Ramos (cell line): ENCODE measurements around the gene SH3RF3.

Experiments used
- in situ Hi-C: fragments of 300-500 bp; cut with MboI; formaldehyde crosslinking; loops from one replicate; pipeline ENCODE4 v1.14.3; 2022; ENCODE audit warnings: low sequenced_read_pairs; ENCODE audit not compliant: unreplicated experiment

The SH3RF3 gene

DNA sequence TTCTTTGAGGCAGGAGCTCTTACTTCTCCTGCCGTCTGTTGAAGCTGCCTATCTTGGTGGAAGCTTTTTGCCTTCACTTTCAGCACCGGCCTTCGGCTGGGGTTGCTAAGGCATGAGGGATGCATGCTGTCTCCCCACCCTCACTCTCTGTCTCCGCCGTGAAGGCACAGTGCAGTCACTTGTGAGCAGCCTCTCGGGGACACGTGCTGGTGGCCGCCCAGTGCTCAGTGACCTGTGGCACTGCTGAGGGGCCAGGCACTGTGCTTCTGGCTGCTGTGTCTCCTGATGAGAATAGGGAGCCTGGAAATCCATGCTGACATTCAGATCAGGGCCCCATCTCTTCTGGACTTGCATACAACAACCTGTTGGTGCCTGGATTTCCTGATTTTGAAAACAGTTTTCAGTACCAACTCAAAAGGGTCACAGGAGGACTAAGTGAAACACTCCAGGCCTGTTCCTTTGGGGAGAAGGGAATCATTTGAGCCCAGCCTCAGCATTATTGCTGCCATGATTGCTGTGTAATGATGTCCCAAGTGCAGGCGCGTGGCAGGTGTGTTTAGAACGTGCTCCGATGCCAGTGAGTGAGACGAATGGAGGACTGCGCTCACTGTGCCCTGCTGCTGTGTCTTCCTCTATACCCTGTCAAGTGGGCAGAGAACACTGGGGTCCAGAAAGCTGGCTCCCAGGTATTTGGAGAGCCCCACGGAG, 266.6 kb downstream of the SH3RF3 start:
- in situ Hi-C loops, result no loop called here

DNA sequence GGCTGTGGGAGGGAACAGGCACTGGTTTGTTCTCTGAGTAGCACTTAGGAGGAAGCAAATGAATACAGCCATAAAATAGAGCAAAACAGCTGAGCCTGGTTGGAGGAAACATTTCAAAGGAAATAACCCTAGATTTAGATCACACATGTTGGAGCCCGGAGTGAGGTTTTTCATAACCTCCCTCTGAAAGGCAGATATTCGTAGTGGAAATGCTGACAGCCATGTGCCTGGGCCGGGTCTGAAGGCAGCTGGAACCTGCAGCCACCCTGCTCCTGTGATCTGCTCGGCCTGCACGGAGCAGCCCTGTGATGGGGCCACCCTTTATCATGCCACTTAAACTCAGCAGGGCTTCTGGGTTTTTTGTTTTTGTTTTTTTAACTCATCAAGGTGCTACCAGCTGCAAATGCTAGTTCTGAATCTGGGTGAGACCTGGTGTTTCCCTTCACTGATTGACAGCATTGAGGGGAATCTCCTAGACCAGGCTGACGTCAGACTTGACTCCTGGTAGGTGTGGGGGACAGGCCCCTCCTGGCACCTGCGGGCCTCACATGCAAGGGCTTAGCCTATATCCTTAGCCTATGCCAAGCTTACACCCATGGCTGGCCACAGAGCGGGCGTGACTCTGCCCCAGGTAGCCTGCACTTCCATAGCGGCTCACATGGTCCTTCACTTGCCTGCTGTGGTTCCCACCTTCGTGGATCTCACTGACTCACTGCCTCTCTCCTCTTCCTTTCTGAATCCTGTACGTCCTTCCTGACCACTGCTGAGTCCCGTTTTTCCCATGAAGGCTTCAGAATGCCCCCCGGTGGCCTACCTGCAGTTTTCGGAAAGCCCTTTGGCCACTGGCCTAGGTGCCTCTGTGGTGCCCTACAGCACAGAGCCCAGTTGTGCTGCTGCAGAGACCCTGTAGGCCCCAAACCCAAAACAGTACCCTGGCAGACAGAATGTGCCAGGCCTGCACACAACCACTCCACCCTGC, 267.5 kb downstream of the SH3RF3 start:
- in situ Hi-C loops, result no loop called here

DNA sequence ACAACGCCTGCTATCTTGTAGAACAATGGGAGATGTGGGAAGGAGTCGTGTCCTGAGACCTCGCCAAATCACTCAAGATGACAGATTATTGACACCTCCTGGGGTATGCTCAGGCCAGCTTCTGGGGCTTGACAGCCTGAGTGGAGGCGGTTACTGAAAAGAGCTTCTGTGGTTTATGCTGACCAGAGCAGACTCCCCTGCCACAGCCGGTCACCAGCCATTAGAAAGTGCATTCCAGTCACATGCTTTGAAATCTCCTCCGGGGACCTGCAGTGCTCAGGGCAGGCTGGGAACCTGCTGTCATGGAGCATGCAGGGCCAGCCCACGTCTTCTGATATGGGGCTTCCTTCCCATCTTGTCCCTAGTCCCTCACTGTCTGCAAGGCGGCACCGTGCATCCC, 268.9 kb downstream of the SH3RF3 start:
- in situ Hi-C loops, result no loop called here

DNA sequence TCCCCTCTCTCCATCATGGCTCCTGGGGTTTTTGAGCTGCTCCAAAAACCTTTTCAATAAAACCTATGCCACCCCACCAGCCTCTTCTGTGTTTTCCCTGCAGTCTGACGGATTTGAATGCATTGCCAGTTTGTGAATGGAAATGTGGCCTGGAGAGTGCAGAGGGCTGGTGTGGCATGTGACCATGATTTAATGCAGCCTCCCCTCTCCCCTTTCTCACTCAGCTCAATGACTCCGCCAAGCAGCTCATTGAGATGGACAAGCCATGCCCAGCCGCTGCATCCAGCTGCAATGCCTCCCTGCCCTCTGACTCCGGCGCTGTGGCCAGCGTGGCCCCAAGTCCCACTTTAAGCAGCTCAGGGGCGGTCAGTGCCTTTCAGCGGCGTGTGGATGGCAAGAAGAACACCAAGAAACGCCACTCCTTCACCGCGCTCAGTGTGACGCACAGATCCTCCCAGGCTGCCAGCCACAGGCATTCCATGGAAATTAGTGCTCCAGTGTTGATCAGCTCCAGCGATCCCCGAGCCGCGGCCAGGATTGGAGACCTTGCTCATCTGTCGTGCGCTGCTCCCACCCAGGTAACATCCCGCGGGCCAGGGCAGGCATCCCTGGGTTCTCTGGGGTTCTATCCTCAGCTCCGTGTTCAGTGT, 269.5 kb downstream of the SH3RF3 start:
- in situ Hi-C loops, result no loop called here

DNA sequence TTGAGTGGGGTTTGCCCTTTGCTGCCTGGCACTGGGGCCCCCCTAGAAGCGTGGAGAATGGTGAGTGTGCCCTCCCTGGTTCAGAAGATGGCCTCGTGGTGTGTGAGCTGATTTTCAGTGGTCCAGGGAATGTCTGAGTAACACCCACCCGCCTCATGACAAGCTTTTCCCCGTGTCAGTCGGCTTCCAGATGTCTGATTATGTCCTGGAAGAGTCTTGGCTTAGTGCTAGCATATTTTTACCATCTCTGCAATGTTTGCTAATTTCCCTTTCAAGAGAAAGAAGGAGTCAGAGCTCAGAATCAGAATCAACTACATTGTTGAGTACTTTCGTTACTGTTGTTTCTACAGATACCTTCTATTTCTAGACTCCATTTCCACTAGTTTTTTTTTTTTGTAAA, 270.1 kb downstream of the SH3RF3 start:
- in situ Hi-C loops, result no loop called here

DNA sequence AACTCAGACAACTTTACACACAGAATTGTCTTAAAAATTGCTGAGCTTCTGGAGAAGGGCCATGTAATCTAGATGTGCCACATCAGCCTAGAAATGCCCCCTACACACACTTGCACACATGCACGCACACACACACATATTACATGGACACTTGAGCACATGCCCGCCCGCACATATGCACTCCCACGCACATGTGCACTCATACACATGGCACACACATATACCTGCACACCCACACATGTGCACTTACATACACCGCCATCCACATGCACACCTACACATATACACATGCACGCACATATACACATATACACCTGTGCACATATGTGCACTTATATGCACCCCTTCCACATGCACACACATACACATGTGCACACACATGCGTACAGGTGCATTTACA, 271.1 kb downstream of the SH3RF3 start:
- in situ Hi-C loops, result no loop called here

DNA sequence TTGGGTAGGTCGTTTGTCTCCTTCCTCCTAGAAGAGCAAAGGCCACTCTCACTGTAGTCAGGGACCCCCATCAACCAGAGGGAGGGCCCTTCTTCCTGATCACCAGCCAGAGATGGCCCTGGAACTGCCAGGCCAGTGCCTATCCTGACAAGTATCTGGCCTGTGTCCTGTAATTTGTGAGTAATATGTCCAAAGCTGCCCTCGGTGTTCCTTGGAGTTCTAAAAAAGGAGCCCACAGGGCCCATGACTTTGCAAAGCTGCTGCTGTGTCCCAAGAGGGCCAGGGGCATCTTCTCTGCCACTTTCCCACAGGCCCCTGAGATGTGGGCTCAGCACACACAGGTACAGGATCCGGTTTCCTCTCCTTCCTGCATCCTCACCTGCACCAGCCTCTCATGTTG, 272.4 kb downstream of the SH3RF3 start:
- in situ Hi-C loops, result no loop called here

DNA sequence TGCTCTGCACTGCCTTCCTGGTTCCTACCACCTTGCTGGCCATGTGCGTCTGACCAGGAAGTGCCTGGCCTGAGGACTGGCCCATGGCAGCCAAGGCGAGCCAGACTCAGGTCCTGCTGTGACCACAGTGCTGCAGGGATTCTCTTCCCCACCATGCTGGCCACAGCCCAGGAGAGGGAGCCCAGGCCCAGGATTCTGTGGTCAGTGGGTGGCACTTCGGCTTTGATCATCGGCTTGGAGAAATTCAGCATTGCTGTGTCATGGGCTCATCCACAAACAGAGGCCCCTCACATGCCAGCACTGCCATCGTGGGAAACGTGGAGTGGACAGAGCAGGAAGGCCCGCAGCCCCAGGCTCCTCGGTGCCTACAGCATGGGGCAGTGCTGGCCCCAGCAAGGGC, 273.2 kb downstream of the SH3RF3 start:
- in situ Hi-C loops, result no loop called here

DNA sequence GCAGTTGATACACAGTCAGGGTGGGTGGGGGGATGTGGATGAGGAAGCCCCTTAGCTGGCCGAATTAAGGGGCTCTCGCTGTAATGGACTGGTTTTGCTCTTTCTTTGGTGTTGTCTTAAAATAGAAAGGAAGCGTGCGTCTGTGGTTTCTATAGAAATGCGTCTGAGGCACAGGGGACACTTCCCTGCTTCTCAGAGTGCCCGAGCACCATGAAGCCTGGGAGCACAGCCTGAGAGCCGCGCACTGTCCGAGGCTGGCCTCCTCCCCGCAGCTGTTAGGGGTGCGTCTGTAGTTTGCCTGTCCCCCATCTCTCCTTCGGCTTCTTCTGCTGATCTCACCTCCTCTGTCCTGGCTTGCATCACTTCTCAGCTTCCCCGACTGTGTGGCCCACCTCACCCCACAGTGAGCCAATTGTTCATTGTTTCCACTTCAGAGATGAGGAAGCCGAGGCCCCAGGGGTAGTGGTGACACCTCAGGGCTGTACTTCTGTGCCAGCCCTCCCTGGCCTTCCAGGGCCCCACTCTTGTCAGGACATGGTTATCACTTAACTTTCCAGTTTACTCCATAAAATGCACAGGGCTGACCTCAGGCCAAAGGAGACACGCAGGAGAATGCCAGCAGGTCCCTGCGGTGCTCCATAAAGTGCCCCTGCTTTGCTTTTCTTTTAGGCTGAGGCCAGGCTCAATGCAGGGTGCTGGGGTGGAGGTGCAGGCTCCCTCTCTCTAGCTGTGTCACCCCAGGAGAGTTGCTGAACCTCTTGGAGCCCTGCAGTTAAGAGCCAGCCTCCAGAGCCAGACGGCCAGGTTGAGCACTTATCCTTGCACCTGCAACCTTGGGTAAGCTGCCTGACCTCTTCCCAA, 274.2 kb downstream of the SH3RF3 start:
- in situ Hi-C loops, result no loop called here

DNA sequence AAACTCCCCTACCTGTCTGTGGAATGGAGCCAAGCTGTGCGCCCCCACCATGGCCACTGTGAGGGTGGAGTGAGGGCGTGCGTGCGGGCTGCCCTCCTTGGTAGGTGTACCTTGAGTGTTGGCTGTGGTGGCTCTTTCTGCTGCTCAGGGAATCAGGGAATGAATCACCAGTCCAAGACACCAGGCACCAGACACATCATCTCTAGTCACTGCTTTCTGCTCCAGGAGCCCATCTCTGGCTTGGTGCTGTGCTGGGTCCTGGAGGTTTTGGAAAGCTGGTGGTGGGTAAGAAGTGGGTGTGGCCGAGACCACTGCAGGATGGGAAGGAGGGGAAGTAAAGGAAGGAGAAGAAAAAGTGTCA, 274.8 kb downstream of the SH3RF3 start:
- in situ Hi-C loops, result no loop called here

DNA sequence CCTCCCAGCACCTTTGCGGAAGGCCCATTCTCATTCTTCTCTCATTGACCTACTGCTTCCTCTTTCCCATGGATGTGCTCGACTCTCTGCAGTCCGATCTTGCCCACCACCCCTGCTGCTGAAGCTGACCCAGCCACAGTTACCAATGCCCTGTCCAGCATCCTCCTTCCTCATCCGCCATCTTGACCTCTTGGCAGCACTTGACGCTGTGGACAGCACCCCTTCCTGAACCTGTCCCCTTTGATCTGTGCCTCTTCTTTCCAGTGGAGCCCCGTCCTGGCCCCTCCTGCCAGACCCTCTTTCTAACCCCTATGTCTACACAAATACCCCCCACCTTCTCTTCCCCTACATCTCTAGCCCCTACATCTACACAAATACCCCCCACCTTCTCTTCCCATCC, 275.7 kb downstream of the SH3RF3 start:
- in situ Hi-C loops, result no loop called here

DNA sequence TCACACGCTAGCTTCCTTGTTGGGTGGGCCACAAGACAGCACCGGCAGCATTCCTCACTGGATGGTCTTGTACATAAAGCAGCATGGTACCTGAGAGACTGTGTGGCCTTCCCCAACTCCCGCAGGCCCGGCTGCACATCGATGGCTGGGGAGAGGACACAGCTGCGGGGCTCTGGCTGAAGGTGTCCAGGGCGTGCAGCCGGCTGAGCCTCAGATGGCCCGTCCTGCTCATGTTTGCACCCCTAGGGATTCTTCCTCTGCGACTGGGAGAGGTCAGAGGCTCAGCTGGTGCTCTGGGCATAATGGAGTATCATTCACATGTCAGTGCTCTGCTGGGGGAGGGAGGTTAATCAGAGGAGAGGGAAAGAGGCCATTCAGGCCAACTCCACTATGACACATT, 276.9 kb downstream of the SH3RF3 start:
- in situ Hi-C loops, result no loop called here

DNA sequence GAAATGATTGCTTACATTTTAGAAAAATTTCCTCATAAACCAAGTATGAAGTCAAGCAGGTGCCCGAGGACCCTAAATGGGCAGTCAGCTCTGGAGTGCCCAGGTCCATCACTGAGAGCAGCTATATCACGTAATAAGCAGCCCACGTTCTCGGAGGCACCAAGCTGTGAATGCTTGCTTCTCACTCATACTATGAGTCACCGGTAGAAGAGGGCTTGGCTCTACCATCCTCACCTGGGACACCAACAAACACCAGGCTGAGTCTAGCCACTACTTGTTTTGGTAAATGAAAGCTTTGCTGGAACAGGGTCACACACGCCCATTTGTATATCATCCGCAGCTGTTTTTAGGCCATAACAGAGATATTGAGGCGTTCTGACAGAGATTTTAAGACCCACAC, 277.3 kb downstream of the SH3RF3 start:
- in situ Hi-C loops, result no loop called here

DNA sequence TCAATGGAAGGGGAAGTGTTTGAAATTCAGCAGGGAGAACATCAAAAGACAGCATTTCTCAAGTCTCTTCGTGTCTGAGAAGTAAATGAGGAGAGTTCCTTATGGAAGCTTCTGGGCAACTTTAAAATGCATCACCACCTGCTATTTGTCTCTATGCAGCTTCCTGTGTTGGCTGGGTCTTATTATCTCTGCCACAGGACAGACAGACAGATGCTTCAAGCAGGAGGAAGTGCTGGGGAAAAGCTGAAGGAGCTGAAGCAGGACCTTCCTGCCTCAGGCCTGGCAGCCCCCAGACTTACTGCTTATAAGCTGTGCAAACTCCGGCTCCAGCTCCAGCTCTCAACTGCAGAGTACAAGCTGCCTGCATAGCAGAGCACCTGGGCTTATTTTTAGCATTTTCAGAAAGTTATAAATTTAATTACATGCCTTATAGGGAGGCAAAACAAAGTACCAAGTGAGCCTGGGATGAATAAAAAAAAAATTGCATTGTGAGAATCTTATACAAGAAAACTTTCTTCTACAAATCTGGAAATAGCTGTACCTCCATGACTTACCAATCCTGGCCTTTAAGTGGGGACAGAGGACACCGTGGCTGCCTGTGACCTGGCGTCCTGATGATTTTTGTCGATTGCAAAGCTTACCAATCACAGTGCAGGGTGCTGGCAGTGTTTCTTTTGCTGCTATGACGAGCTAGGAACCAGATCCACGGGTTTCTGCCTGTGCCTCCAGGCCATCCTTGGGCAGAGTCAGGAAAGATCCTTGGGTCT, 278.5 kb downstream of the SH3RF3 start:
- in situ Hi-C loops, result no loop called here

DNA sequence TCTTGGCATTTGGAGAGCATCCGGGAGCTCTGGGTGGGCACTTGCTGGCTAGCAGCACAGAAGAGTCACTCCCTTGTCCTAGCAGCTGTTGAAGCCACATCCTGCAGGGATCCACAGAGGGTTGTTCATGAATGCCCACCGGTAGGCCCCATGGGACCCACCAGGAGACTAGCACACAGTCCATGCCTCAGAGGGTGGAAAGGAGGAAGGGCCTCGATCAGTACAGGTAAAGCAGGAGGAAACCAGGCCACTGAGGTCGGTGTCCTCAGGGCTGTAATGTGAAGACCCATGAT, 279.0 kb downstream of the SH3RF3 start:
- in situ Hi-C loops, result no loop called here

DNA sequence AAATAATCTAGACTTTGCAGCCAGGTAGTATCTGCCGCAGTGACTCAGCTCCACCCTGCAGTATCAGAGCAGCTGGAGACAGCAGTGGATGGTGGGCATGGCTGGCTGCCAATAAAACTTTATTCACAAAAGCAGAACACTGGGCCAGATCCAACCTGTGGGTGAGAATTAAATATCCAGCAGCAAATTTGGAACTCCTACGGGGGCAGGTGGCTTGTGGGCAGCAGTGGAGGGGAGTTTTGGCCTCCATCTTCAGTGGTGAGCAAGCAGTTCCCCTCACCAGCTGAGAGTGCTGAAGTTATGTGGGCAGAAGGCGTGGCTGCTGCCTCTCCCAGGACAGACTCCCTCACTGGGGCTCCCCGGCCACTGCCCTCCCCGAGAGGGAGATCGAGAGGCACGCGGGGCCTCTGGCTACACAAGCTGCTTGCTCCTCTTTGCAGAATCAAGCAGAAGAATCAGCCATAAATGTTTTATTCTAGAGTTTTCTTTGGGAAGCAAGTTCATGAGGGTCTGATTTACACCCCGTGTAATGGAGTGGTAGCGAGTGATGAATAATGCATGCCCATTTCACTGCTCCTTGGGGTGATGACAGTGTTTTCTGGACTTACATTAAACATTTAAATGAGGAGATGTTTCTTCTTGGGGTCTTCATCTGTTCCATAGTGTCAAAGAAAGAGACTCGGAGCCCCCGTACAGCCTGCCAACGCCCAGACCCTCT, 280.5 kb downstream of the SH3RF3 start:
- in situ Hi-C loops, result no loop called here

DNA sequence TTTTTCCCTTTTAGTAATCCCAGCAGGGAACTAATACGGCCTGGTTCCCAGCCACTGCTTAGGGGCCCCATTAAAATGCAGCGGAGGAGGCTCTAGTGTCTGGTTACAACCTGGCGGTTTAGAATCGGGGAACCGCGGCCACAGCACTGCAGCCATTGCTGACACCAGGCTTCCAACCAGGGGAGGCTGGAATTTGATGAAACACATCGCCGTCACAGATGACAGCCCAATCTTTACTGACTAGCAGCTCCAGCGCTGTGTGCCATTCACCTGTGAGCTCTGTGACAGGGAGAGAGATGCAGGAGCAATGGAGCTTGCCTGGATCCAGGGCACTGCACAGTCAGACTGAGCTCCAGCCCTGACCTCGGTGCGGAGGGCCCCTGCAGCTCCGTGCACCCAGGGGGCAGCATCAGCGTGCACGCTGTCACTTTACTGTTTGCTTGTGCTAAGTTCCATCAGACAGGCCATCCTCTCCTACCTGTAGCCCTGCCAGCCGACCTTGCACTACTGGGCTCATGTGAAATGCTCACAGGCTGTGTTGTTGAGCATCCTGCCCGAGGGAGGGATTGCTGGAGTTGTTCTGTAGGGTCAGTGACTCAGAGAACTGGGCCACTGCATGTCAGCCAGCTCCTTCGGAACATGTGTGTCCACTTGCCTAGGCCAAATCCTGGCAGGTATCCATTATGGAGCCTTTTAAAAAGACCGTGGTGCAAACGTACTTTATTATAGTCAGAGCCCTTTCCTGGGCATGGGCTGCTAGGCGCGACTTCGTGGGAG, 281.2 kb downstream of the SH3RF3 start:
- in situ Hi-C loops, result no loop called here

DNA sequence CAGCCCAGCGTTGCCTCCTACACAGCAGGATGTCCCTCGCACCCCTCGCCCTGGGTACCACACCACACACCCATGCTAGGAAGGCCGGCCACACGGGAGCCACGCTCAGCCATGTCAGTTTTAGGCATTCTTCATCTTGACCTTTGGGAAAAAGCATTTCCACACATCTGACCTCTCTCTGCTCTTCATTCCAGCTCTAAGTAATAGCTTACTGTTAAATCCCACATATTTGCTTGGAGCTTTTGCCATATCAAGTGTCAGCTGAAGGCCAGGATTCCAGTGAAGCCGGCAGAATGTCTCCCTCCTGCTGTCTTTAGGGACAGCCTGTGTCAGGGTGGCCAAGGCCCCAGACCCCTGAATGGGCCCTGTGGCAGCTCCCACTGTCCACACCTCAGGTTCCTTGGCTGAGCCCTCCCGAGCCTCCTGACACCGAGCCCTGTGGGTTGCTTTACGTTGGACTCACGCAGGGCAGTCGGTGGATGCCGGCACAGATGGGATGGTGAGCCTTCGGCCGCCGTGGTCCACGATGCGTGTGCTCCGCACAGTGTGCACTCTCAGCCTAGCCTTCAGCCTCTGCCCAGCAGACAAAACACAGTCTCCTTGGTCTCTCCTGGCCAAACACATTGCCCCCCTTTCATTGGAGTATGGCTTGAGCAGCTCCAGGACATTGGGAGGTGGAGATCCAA, 282.8 kb downstream of the SH3RF3 start:
- in situ Hi-C loops, result no loop called here
